Neural progenitor cell (in vitro differentiated cells): ENCODE results near the gene TSPEAR.

Source experiments
- EZH2 ChIP-seq: fragments of 200-600 bp; sonication (generic); IDR thresholded peaks from 2 replicates; pipeline ENCODE4 v1.6.1; 2017; ENCODE audit warnings: antibody characterized with exemption, mild to moderate bottlenecking, moderate library complexity
- TF ChIP-seq, protein P1 (sequence below): fragments of 200-600 bp; sonication (generic); IDR thresholded peaks from 2 replicates; pipeline ENCODE4 v1.5.1; 2017; ENCODE audit warnings: antibody characterized with exemption, mild to moderate bottlenecking

DNA sequence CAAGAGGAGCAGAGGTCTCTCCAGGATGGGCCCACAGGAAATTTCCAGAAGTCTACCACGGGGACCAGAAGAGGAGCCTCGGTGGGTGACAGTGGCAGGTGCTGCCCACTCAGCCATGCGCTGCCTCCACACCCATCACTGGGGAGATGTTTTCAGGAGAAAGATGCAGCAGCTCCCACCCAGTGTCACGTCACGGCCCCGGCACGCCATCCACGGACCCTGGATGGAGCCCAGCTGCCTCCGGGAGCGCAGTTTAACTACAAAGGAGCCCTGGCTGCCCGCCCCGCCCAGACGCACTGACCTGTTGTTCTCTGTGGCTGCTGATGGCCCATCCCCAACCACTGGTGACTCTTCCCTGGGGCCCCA lies 6.8 kb downstream of the TSPEAR start:
- TF ChIP-seq, protein P1, sequence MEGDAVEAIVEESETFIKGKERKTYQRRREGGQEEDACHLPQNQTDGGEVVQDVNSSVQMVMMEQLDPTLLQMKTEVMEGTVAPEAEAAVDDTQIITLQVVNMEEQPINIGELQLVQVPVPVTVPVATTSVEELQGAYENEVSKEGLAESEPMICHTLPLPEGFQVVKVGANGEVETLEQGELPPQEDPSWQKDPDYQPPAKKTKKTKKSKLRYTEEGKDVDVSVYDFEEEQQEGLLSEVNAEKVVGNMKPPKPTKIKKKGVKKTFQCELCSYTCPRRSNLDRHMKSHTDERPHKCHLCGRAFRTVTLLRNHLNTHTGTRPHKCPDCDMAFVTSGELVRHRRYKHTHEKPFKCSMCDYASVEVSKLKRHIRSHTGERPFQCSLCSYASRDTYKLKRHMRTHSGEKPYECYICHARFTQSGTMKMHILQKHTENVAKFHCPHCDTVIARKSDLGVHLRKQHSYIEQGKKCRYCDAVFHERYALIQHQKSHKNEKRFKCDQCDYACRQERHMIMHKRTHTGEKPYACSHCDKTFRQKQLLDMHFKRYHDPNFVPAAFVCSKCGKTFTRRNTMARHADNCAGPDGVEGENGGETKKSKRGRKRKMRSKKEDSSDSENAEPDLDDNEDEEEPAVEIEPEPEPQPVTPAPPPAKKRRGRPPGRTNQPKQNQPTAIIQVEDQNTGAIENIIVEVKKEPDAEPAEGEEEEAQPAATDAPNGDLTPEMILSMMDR = no peak
- no peak for TF ChIP-seq EZH2
